ENCODE data around the gene LZTS2.

The LZTS2 gene

GRCh38 chr10:101042118-101042517 is 42.5 kb downstream of the LZTS2 start:
- Histone ChIP-seq H3K36me3 (ENCODE audit: insufficient read depth, low read length) (no peaks in the 10 kb centered on the region), H3K27me3 (ENCODE audit: insufficient read depth, low read length) (no peaks in the 10 kb centered on the region), H3K4me3 (ENCODE audit: low read length) (peak overlapping the region; percentile 58), H3K4me1 (ENCODE audit: insufficient read depth, low read length) (peaks cover 19% of the 10 kb centered on the region), H2AFZ (ENCODE audit: low read depth, low read length) (no peak overlapping the region), H3K9me3 (ENCODE audit: low read length) (no peaks in the 10 kb centered on the region)

DNA sequence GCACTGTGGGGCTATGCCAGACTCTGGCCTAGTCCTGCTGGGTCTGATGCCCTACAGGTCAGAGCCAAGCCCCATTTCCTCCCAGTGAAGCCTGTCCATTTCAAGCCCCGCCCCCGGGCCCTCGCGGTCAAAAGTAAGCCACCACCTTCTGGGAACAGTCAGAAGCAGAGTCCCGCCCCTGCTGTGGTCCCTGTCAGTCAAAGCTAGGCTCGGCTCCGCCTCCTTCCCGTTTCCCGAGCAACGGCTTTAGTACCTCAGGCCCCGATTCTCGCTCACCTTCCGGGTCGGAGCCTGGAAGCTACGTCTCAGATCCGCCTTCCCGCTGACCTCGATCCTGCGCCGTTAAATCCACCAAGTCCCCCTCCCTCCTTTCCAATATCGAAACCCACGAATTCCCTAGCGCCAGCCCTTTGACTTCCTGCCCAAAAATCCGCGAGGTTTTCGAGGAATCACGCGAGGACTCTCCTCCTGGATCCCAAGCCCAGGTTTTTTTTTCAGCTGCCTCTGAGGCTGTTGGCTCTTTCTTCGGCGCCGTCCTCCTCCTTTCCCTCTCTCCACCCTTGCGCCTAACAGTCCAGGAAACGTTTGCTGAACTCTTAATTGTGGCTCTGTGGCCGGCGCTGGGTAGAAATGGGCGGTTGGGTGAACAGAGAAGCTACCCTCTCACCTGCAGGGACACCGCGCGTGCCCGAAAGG is 43.2 kb downstream of the LZTS2 start:
- no peaks in the 10 kb centered on the region for H3K36me3 ChIP-seq (ENCODE audit: insufficient read depth, low read length)
- peaks cover 19% of the 10 kb centered on the region for H3K4me1 ChIP-seq (ENCODE audit: insufficient read depth, low read length)
- H3K4me3 ChIP-seq (ENCODE audit: low read length), result peak overlapping the region; percentile 58
- peak overlapping the region; percentile 43 for H2AFZ ChIP-seq (ENCODE audit: low read depth, low read length)
- no peaks in the 10 kb centered on the region for H3K27me3 ChIP-seq (ENCODE audit: insufficient read depth, low read length)
- H3K9me3 ChIP-seq (ENCODE audit: low read length), result no peaks in the 10 kb centered on the region

- H3K4me1 ChIP-seq (ENCODE audit: insufficient read depth, low read length), result peaks cover 19% of the 10 kb centered on the region
- H3K36me3 ChIP-seq (ENCODE audit: insufficient read depth, low read length), result no peaks in the 10 kb centered on the region
- peak overlapping the region; percentile 58 for H3K4me3 ChIP-seq (ENCODE audit: low read length)
- H3K9me3 ChIP-seq (ENCODE audit: low read length), result no peaks in the 10 kb centered on the region
- H3K27me3 ChIP-seq (ENCODE audit: insufficient read depth, low read length), result no peaks in the 10 kb centered on the region
- peak overlapping the region; percentile 43 for H2AFZ ChIP-seq (ENCODE audit: low read depth, low read length)
Observed at GRCh38 chr10:101043363-101043707, 43.7 kb downstream of the LZTS2 start.

DNA sequence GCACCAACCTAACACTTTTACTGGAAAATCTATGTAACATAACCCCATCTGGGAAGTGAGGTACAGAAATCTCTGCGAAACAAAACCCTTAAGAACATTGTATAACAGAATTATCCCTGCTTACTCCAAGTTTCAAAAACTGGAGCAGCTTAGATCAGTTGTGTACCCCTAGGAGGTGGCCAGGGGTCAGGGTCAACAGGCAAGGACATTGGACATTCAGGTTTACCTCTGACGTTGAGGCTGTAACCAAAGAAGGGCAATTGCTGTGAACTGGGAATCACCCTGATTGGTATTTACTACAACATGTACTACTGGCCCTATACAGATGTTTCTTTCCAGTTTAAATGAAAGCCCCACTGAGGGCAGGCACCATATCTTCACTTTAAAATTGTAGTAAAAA is 44.5 kb downstream of the LZTS2 start:
- Histone ChIP-seq H3K4me3 (ENCODE audit: low read length) (peak overlapping the region; percentile 58), H3K9me3 (ENCODE audit: low read length) (no peaks in the 10 kb centered on the region), H3K36me3 (ENCODE audit: insufficient read depth, low read length) (no peaks in the 10 kb centered on the region), H2AFZ (ENCODE audit: low read depth, low read length) (no peak overlapping the region), H3K27me3 (ENCODE audit: insufficient read depth, low read length) (no peaks in the 10 kb centered on the region), H3K4me1 (ENCODE audit: insufficient read depth, low read length) (peaks cover 19% of the 10 kb centered on the region)

- Histone ChIP-seq H3K4me1 (ENCODE audit: insufficient read depth, low read length) (peaks cover 19% of the 10 kb centered on the region), H3K9me3 (ENCODE audit: low read length) (no peaks in the 10 kb centered on the region), H3K36me3 (ENCODE audit: insufficient read depth, low read length) (no peaks in the 10 kb centered on the region), H2AFZ (ENCODE audit: low read depth, low read length) (no peak overlapping the region), H3K4me3 (ENCODE audit: low read length) (no peak overlapping the region), H3K27me3 (ENCODE audit: insufficient read depth, low read length) (no peaks in the 10 kb centered on the region)
Observed at GRCh38 chr10:101046332-101047238, 47.0 kb downstream of the LZTS2 start.

GRCh38 chr10:101047268-101047667 is 47.7 kb downstream of the LZTS2 start:
- Histone ChIP-seq H3K9me3 (ENCODE audit: low read length) (no peaks in the 10 kb centered on the region), H2AFZ (ENCODE audit: low read depth, low read length) (no peak overlapping the region), H3K36me3 (ENCODE audit: insufficient read depth, low read length) (no peaks in the 10 kb centered on the region), H3K27me3 (ENCODE audit: insufficient read depth, low read length) (no peaks in the 10 kb centered on the region), H3K4me3 (ENCODE audit: low read length) (no peak overlapping the region), H3K4me1 (ENCODE audit: insufficient read depth, low read length) (peaks cover 14% of the 10 kb centered on the region)

GRCh38 chr10:101047961-101048892 is 48.6 kb downstream of the LZTS2 start:
- no peak overlapping the region for H3K4me3 ChIP-seq (ENCODE audit: low read length)
- H3K27me3 ChIP-seq (ENCODE audit: insufficient read depth, low read length), result no peaks in the 10 kb centered on the region
- no peak overlapping the region for H2AFZ ChIP-seq (ENCODE audit: low read depth, low read length)
- H3K9me3 ChIP-seq (ENCODE audit: low read length), result no peaks in the 10 kb centered on the region
- H3K36me3 ChIP-seq (ENCODE audit: insufficient read depth, low read length), result no peaks in the 10 kb centered on the region
- peaks cover 9% of the 10 kb centered on the region for H3K4me1 ChIP-seq (ENCODE audit: insufficient read depth, low read length)

DNA sequence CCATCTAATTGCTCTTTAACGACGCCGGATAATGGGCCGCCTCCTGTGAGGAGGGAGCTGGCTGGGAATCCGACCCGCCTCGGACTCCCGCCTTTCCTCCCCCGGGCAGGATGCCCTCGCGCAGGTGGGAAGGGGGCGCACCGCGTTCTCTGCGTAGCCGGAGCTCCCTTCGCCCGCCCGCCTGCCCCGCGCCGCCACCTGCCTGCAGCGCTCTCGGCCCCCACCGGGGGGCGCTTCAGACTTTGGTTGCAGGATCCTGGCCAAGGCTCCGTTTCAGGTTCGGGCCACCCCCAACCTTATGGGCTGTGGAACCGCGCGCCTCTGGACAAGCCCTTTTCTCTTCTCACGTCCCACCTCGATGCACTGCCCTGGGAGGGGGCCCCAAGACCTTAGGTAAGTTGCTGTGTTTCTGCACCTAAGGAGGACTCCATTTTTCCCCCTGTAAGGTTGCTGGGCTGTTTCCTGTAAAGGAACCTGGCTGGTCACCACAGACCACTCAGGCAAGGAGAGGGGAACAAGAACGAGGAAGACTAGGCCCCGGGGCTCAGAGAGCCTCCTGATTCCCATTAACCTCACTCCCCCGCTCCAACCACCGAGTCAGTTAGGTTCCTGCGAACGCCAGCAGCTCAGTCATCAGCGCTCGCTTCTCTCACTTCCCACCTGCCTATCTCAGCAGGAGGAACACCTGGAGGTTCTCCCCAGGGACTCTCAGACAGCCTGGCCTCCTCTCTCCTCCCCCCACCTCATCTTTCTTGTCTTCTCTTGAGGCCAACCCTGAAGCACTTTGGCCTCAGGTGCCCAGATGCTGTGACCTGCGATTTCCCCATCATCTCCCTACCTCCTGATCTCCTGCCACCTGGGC is 50.8 kb downstream of the LZTS2 start:
- Histone ChIP-seq H3K9me3 (ENCODE audit: low read length) (no peaks in the 10 kb centered on the region), H3K27me3 (ENCODE audit: insufficient read depth, low read length) (no peaks in the 10 kb centered on the region), H3K4me1 (ENCODE audit: insufficient read depth, low read length) (no peaks in the 10 kb centered on the region), H3K4me3 (ENCODE audit: low read length) (no peak overlapping the region), H2AFZ (ENCODE audit: low read depth, low read length) (no peak overlapping the region), H3K36me3 (ENCODE audit: insufficient read depth, low read length) (no peaks in the 10 kb centered on the region)

DNA sequence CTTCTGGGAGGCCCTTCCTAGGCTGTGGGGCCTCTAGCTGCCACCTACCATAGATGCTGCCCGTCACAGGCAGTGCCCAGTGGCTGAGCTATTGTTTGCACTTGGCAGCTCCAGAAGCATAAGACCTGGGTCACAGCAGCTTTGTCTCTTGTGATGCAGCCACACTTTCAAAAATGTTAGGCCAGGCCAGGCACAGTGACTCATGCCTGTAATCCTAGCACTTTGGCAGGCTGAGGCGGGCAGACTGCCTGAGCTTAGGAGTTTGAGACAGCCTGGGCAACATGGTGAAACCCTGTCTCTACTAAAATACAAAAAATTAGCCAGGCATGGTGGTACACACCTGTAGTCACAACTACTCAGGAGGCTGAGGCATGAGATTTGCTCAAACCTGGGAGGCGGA is 52.7 kb downstream of the LZTS2 start:
- Histone ChIP-seq H3K9me3 (ENCODE audit: low read length) (no peaks in the 10 kb centered on the region), H3K4me3 (ENCODE audit: low read length) (no peak overlapping the region), H3K4me1 (ENCODE audit: insufficient read depth, low read length) (no peaks in the 10 kb centered on the region), H2AFZ (ENCODE audit: low read depth, low read length) (no peak overlapping the region), H3K27me3 (ENCODE audit: insufficient read depth, low read length) (no peaks in the 10 kb centered on the region), H3K36me3 (ENCODE audit: insufficient read depth, low read length) (no peaks in the 10 kb centered on the region)

- H3K27me3 ChIP-seq (ENCODE audit: insufficient read depth, low read length), result no peaks in the 10 kb centered on the region
- H3K4me1 ChIP-seq (ENCODE audit: insufficient read depth, low read length), result no peaks in the 10 kb centered on the region
- no peak overlapping the region for H2AFZ ChIP-seq (ENCODE audit: low read depth, low read length)
- no peak overlapping the region for H3K4me3 ChIP-seq (ENCODE audit: low read length)
- H3K36me3 ChIP-seq (ENCODE audit: insufficient read depth, low read length), result no peaks in the 10 kb centered on the region
- H3K9me3 ChIP-seq (ENCODE audit: low read length), result no peaks in the 10 kb centered on the region
Observed at GRCh38 chr10:101053516-101053915, 53.9 kb downstream of the LZTS2 start.

GRCh38 chr10:101054351-101054750 is 54.7 kb downstream of the LZTS2 start:
- H3K36me3 ChIP-seq (ENCODE audit: insufficient read depth, low read length), result no peaks in the 10 kb centered on the region
- H3K27me3 ChIP-seq (ENCODE audit: insufficient read depth, low read length), result no peaks in the 10 kb centered on the region
- no peaks in the 10 kb centered on the region for H3K9me3 ChIP-seq (ENCODE audit: low read length)
- H2AFZ ChIP-seq (ENCODE audit: low read depth, low read length), result no peak overlapping the region
- peaks cover 3% of the 10 kb centered on the region for H3K4me1 ChIP-seq (ENCODE audit: insufficient read depth, low read length)
- no peak overlapping the region for H3K4me3 ChIP-seq (ENCODE audit: low read length)

GRCh38 chr10:101054876-101055275 is 55.3 kb downstream of the LZTS2 start:
- H3K9me3 ChIP-seq (ENCODE audit: low read length), result no peaks in the 10 kb centered on the region
- H3K4me1 ChIP-seq (ENCODE audit: insufficient read depth, low read length), result peaks cover 8% of the 10 kb centered on the region
- H3K36me3 ChIP-seq (ENCODE audit: insufficient read depth, low read length), result no peaks in the 10 kb centered on the region
- no peak overlapping the region for H3K4me3 ChIP-seq (ENCODE audit: low read length)
- no peaks in the 10 kb centered on the region for H3K27me3 ChIP-seq (ENCODE audit: insufficient read depth, low read length)
- H2AFZ ChIP-seq (ENCODE audit: low read depth, low read length), result no peak overlapping the region

Data from neuron (in vitro differentiated cells).